Caco-2 (cell line): Measurements from ENCODE around the gene CCNB1IP1. TPM values are rescaled to one million over a fixed set of nuclear protein-coding genes. Genes with fewer than 3 reads are reported as not detected.
A peak's percentile ranks its signal among the peaks of the same experiment; 100 is the strongest.

ENCODE experiments used
- BruUV-seq: library from RNA; stranded (reverse); fragments of 400-500 nt; replicated peaks from 2 replicates; lab custom pipeline; 2021; lab: Mats Ljungman, UMichigan
- CTCF ChIA-PET: fragments of 300-600 bp; sonication (Branson Sonifier 250); formaldehyde crosslinking; loops from one replicate; lab custom pipeline; 2022; ENCODE audit warnings: antibody characterized with exemption; lab: Charles Lee
- POLR2A ChIA-PET: fragments of 300-600 bp; sonication (Branson Sonifier 250); formaldehyde crosslinking; loops from one replicate; lab custom pipeline; 2022; ENCODE audit warnings: antibody characterized with exemption; lab: Charles Lee
- DNase-seq, 2 experiments: peaks; one replicate each; pipeline versions ENCODE4 v3.0.0 to v3.0.0-alpha.2; 2020 to 2022
- H3K27me3 ChIP-seq: replicated peaks from 2 replicates; pipeline ENCODE4 v1.6.0; 2011; ENCODE audit warnings: low read length; ENCODE audit not compliant: control insufficient read depth, insufficient read depth
- H3K36me3 ChIP-seq: 2 replicates; pipeline ENCODE4 v1.5.1; 2011; ENCODE audit warnings: low read length; ENCODE audit not compliant: control insufficient read depth, insufficient read depth
- H3K4me1 ChIP-seq: fragments of 250-450 bp; sonication (Bioruptor Pico); 2 replicates; pipeline ENCODE4 v1.5.1; 2020; ENCODE audit warnings: mild to moderate bottlenecking
- H3K4me3 ChIP-seq: 2 replicates; pipeline ENCODE4 v1.5.1; 2011; ENCODE audit warnings: low read depth, mild to moderate bottlenecking, control low read depth, low read length
- H3K9me3 ChIP-seq: fragments of 250-450 bp; sonication (Bioruptor Pico); 2 replicates; pipeline ENCODE4 v1.5.1; 2020; ENCODE audit warnings: mild to moderate bottlenecking, moderate library complexity
- H3K27ac Mint-ChIP-seq: one replicate; pipeline ENCODE4 v1.8.0; 2022; ENCODE audit warnings: mixed read lengths; ENCODE audit not compliant: unreplicated experiment
- H3K27me3 Mint-ChIP-seq: one replicate; pipeline ENCODE4 v1.8.0; 2022; ENCODE audit warnings: mixed read lengths; ENCODE audit not compliant: insufficient read depth, unreplicated experiment
- H3K36me3 Mint-ChIP-seq: one replicate; pipeline ENCODE4 v1.8.0; 2022; ENCODE audit warnings: mild to moderate bottlenecking, mixed read lengths; ENCODE audit not compliant: insufficient read depth, unreplicated experiment
- H3K4me1 Mint-ChIP-seq: one replicate; pipeline ENCODE4 v1.8.0; 2022; ENCODE audit warnings: low read depth, mixed read lengths; ENCODE audit not compliant: unreplicated experiment
- H3K4me3 Mint-ChIP-seq: one replicate; pipeline ENCODE4 v1.8.0; 2022; ENCODE audit warnings: mild to moderate bottlenecking, moderate library complexity, mixed read lengths; ENCODE audit not compliant: unreplicated experiment
- H3K9me3 Mint-ChIP-seq: one replicate; pipeline ENCODE4 v1.8.0; 2022; ENCODE audit warnings: mixed read lengths; ENCODE audit not compliant: unreplicated experiment
- CTCF ChIP-seq, 2 experiments: fragments of 200-600 bp in 1 of 2; IDR thresholded peaks; 1 replicate in 1 of 2; 2 replicates in 1 of 2; pipeline versions ENCODE4 v1.5.1 to v1.8.0; 2011 to 2022; ENCODE audit warnings: antibody characterized with exemption in 1 of 2, control low read depth in 1 of 2, inconsistent platforms in 1 of 2, low read depth in 1 of 2, low read length in 1 of 2, mild to moderate bottlenecking in 1 of 2, moderate library complexity in 1 of 2; ENCODE audit not compliant: insufficient read depth in 1 of 2, severe bottlenecking in 1 of 2, unreplicated experiment in 1 of 2
- intact Hi-C: fragments of 100-400 bp; cut with micrococcal nuclease; formaldehyde crosslinking; loops from one replicate; pipeline ENCODE4 v1.10.0; 2022; ENCODE audit not compliant: unreplicated experiment
- total RNA-seq: library from RNA; stranded (reverse); gene quantifications from 2 replicates; pipeline ENCODE4 v1.2.3, GENCODE V29; 2022

The CCNB1IP1 gene
- total RNA-seq, 1 experiment from 2014 or later: 111 TPM

- Histone ChIP-seq H3K4me3 (no peak overlapping the region), H3K9me3 (no peaks in the 10 kb centered on the region), H3K27me3 (no peaks in the 10 kb centered on the region), H3K36me3 (no peaks in the 10 kb centered on the region), H3K4me1 (0 out of 2 replicates have a peak, but pooled peaks cover 3% of the 10 kb centered on the region)
- peaks cover 7% of the 10 kb centered on the region for H3K4me1 Mint-ChIP-seq
- no peak for TF ChIP-seq CTCF (IDR thresholded peaks at IDR 0.05; ENCODE audit: insufficient read depth in 1 of 2, low read depth in 1 of 2, low read length in 1 of 2, severe bottlenecking in 1 of 2, unreplicated experiment in 1 of 2)
- CTCF ChIA-PET: no interaction called here
- POLR2A ChIA-PET: no interaction called here
- H3K27me3 Mint-ChIP-seq: no peaks in the 10 kb centered on the region
- H3K9me3 Mint-ChIP-seq: no peaks in the 10 kb centered on the region
- peak overlapping the region; percentile 82 for H3K4me3 Mint-ChIP-seq
- BruUV-seq: no TSS peak
- no peak for DNase-seq
- intact Hi-C loops: no loop called here
- peaks cover 9% of the 10 kb centered on the region for H3K36me3 Mint-ChIP-seq
- H3K27ac Mint-ChIP-seq: peak overlapping the region; percentile 68
Measured at GRCh38 chr14:20306079-20306423, 27.0 kb downstream of the CCNB1IP1 start.

GRCh38 chr14:20305265-20306078 lies 27.6 kb downstream of the CCNB1IP1 start, which contains the start of gene TTC5:
TTC5 (minus strand) TSS chr14:20305951; CDS start chr14:20305937, 14 bp downstream.
- CTCF ChIA-PET: no interaction called here
- H3K36me3 Mint-ChIP-seq: peaks cover 15% of the 10 kb centered on the region
- BruUV-seq: TSS peak; percentile 72

More at GRCh38 chr14:20305265-20306078, 27.6 kb downstream of the CCNB1IP1 start, which contains the start of gene TTC5:
- Mint-ChIP-seq H3K27ac (peak within 1 kb of the TSS; percentile 68), H3K4me3 (peak within 1 kb of the TSS; percentile 82), H3K27me3 (no peaks in the 10 kb centered on the region), H3K9me3 (no peaks in the 10 kb centered on the region), H3K4me1 (peaks cover 7% of the 10 kb centered on the region)
- Histone ChIP-seq H3K4me1 (0 out of 2 replicates have a peak, but pooled peaks cover 3% of the 10 kb centered on the region), H3K36me3 (no peaks in the 10 kb centered on the region), H3K4me3 (peak within 1 kb of the TSS; percentile 54), H3K27me3 (no peaks in the 10 kb centered on the region), H3K9me3 (no peaks in the 10 kb centered on the region)
- peak; percentile 75 to 93 for TF ChIP-seq CTCF (IDR thresholded peaks at IDR 0.05; ENCODE audit: insufficient read depth in 1 of 2, low read depth in 1 of 2, low read length in 1 of 2, severe bottlenecking in 1 of 2, unreplicated experiment in 1 of 2)
- POLR2A ChIA-PET: no interaction called here
- DNase-seq: peak; percentile 82 to 89
- intact Hi-C loops: no loop called here
